ENCODE data around the gene MEX3D.

Gene MEX3D

DNA sequence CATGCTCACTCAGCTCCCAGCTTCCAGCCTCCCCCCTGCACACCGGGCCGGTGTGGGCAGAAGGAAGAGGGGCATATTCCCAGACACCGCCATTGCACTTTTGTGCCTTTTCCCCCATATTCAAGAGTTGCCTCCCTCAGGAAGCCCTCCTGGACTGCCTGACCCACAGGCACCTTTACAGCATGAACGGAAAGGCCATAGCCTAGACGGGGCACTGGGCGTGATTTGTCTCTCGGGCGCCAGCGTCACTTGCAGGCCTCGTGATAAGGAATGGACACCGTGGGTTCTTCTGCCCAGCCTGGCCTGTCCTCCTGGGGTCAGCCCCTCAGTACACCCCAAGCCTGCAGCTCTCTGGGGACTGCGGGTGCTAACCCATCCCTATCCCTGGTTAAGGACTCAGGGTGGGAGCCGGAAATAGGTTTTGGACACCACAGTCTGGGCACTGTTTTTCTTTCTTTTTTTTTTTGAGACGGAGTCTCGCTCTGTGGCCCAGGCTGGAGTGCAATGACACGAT lies 38.1 kb upstream of the MEX3D start:
- no peak for FAIRE-seq
- no peak for TF ChIP-seq POLR2A (IDR thresholded peaks at IDR 0.05; ENCODE audit: low read depth, low read length)
- no peak for DNase-seq (ENCODE audit: insufficient read length, low spot score)

DNA sequence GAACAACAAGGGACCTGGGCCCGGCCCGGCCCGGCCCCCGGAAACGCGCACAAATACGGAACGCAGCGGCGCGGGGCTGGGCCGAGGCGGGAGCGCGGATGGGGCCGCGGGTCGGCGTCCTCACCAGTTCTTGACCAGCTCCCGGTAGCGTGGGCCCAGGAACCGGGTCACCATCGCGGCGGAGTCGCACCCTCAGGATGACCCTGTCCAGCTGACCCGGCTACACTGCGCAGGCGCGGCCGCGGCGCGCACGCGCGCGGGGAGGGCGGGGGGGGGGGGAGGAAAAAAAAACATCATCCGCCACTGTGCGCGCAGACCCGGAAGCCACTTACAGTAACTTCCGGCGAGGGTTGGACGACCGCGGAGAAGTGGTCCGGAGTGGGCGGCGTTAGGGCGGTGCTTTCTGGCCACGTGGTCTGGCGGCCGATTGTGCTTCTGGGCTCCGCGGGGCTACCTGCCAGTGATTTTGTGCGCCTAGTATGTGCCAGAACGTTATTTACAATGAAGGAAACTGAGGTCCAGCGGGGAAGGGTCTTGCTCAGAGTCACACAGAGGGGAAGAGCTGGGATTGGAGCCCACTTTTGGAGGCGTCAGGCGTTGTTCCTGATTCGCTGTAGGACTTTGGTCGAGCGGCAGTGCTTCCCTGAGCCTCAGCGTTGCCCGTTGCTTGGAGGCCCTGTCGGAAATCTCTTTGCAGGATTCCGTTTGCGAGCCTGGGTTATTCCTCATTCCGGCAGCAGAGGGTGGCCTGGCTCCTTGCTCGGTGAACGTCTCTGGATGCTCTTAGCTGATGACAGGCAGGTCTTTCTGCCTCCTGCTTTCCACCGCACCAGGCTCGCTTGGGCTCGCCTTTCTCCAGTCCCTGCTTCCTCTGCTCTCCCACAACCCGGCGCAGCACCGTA lies 37.4 kb upstream of the MEX3D start, which contains the start of gene UQCR11:
Gene UQCR11, minus strand, starts transcription at position 227 of the 902 bp plus-strand sequence. Its CDS starts 53 bp downstream, at position 174.
- peak; percentile 67 for TF ChIP-seq POLR2A (IDR thresholded peaks at IDR 0.05; ENCODE audit: low read depth, low read length)
- DNase-seq (ENCODE audit: insufficient read length, low spot score), result peak; percentile 94
- peak; percentile 53 for FAIRE-seq

DNA sequence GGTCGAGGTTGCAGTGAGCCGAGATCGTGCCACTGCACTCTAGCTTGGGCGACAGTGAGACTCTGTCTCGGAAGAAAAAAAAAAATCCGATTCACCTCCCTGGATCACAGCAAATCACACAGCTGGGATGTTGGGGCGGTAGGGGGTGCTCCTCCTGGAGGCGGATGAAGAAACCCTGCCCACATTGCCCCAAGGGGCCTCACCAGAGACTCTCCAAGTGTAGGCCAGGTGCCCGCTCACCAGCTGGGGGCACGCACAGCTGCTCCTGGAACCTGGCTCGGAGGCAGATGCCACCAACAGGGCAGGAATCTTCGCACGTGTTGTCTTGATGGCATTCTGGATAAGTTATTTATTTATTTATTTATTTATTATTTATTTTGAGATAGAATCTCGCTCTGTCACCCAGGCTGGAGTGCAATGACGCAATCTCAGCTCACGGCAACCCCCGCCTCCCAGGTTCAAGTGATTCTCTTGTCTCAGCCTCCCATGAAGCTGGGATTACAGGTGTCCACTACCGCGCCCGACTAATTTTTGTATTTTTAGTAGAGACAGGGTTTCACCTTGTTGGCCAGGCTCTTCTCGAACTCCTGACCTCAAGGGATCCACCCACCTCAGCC lies 34.1 kb upstream of the MEX3D start:
- TF ChIP-seq POLR2A (IDR thresholded peaks at IDR 0.05; ENCODE audit: low read depth, low read length), result no peak
- DNase-seq (ENCODE audit: insufficient read length, low spot score) (no peak), FAIRE-seq (no peak)

DNA sequence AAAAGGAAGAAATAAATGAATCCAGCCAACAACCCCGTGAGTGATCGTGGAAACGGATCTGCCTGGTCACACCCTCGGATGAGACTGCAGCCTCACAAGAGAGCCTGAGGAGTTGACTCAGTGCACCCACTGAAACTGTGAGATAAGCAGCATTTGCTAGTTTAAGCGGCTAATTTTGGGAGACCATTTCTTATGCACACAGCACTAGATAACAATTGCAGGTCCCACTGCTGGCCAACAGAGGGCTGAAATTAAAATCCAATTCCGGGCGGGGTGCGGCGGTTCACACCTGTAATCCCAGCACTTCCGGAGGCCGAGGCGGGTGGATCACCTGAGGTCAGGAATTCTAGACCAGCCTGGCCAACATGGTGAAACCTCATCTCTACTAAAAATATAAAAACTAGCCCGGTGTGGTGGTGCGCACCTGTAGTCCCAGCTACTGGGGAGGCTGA lies 33.5 kb upstream of the MEX3D start:
- no peak for DNase-seq (ENCODE audit: insufficient read length, low spot score)
- no peak for FAIRE-seq

DNA sequence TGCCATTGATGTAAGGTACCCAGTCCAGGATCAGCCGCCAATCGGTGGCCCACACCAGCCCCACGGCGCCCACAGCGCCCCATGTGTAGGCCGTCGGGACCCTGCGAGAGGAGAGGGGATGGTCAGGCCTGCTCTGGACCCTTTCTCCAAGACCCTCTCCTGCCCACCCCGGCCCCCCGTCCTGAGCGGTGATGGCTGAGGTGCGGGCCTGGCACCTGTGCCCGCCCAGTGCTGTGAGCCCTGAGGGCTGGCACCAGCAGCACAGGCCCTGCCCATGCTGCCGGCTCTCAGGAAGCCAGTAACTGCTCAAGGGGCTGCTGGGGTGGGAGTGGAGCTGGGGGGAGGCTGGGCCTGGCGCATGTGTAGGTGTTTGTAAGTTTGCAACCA lies 31.3 kb upstream of the MEX3D start:
- FAIRE-seq (no peak), DNase-seq (ENCODE audit: insufficient read length, low spot score) (no peak)
- no peak for TF ChIP-seq POLR2A (IDR thresholded peaks at IDR 0.05; ENCODE audit: low read depth, low read length)

More for the DNA sequence above, 33.5 kb upstream of the MEX3D start:
- TF ChIP-seq POLR2A (IDR thresholded peaks at IDR 0.05; ENCODE audit: low read depth, low read length), result no peak

DNA sequence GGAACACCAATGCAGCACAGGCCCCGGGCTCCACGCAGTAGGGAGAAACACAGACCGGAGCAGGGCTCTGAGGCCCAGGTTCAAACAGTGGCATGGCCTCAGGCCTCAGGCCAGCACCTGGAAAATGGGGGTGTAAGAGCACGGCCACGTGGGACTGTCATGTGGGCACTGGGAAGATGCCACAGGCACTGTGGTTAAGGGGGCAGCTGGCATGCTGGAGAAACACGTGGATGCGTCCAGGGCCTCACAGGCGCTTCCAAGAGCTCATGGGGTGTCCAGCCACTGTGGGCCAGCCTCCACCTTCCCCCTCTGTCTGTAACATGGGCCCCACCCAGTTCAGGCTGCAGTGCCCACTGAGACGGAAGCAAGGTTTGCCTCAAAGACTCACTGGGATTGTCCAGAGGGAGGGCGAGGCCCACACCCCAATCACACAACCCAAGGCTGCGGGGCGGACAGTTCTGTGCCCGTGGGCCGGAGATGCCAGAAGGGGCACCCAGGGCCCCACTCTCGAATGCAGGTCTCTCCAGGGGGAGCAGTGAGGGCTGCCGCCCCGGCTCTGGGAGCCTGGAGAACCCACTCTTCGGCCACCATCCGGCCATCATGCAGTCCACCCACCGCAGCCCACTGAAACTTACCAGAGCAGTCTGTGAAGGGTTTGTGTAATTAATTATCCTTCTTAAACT lies 30.8 kb upstream of the MEX3D start:
- FAIRE-seq (no peak), DNase-seq (ENCODE audit: insufficient read length, low spot score) (no peak)
- no peak for TF ChIP-seq POLR2A (IDR thresholded peaks at IDR 0.05; ENCODE audit: low read depth, low read length)

DNA sequence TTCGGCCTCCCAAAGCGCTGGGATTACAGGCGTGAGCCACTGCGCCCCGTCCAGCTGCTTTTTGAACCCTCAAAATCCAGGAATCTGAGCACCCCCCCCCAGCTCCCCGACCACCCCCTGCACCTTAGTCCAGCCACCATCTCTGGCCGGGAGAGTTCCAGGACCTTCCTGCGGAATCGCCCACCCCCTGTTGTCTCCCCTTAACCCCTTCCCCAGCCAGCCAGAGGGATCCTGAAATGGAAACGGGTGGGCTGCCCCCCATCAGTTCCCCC lies 25.3 kb upstream of the MEX3D start:
- DNase-seq (ENCODE audit: insufficient read length, low spot score) (no peak), FAIRE-seq (no peak)
- no peak for TF ChIP-seq POLR2A (IDR thresholded peaks at IDR 0.05; ENCODE audit: low read depth, low read length)

DNA sequence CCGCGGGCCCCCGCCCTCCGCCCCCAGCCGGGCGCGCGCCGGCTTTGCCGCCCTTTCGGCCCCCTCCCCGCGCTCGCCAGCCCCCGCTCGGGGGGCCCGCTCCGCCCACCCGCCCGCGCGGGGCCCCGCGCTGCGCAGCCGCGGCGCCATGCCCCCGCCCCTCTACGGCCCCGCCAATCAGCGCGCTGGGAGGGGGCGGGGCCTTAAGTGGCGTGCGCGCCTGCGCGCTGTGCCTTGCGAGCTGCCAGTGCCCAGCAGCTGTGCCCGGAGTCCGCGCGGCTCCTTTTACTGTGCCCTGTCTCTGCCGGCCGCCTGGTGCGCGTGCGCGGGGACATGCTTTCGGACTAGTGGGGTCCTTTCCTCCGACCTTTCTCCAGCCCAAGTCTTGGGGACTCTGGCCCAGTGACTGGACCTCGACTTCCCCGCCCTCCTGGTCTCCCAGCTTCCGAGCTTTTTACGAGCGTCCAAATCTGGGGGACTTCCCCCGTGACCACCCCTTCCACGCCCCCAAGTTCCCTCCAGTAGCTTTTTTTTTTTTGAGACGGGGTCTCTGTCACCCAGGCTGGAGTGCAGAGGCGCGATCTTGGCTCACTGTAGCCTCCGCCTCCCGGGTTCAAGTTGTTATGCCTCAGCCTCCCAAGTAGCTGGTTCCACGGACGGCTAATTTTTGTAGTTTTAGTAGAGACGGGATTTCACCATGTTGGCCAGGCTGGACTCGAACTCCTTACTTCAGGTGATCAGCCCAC lies 24.8 kb upstream of the MEX3D start, which contains the start of gene MBD3:
Gene MBD3, minus strand, starts transcription at position 111 of the 746 bp plus-strand sequence. CDS start 234 bp downstream, outside the sequence.
- DNase-seq (ENCODE audit: insufficient read length, low spot score) (peak; percentile 98), FAIRE-seq (no peak)
- peak; percentile 59 for TF ChIP-seq POLR2A (IDR thresholded peaks at IDR 0.05; ENCODE audit: low read depth, low read length)

DNA sequence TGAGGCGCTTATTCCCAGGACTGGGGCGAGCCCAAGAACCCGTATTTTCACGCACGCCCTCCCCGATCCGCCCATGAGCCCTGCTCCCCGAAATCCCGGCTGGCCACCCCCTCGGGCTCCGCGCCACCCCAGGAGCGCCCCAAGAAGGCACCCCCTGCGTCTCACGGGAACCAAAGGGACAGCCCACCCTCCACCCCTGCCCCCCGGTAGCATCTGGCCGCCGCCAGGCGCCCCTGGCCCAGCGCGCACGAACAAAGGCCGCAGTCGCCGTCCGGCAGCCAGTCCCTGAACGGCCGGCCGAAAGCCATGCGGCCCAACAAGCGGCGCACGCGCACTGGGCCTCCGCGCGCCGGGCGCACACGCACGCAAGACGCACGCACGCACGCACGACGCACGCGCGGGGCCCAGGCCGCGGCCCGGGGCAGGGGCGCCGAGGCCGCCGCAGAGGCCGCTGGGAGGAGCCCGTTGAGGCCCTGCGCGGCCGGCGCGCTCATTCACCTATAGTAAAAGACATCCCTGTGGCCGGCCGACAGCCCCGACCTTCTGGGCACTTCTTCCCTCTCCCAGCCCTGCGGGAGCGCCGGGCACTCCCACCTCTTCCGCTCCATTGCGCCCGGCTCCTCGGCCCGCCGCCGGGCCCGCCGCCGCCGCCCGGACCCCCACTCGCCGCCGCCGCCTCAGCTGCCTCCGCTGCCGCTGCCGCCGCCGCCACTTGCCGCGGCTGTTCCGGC lies 24.1 kb upstream of the MEX3D start:
- TF ChIP-seq POLR2A (IDR thresholded peaks at IDR 0.05; ENCODE audit: low read depth, low read length), result peak; percentile 94
- FAIRE-seq (no peak), DNase-seq (ENCODE audit: insufficient read length, low spot score) (peak; percentile 91)

DNA sequence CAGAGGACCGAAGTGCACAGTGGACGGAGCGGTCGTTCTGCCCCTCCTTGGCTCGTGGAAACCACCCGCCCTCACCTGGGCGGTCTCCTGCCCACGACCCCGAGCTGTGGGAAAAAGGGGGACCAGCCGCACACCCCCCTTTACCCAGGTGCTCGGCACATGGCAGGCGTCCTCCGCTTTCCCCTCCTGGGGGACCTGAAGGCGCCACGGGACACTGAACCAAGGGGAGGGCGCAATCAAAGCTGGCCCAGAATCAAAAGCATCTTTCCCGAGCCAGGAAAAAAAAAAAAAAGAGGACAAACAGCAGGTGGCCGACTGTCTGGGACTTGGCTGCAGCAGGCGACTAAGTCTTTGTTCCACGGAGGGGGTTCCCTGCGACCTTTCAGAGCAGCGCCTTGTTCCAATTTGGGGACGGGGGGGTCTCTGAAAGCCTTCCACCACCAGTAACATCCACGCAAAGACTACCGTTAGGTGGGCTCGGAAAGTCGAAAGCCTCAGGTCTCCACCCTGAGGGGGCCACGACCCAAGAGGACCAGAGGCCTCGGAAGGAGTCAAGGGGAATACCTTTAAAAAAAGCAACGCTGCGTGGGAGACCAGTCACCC lies 23.4 kb upstream of the MEX3D start:
- DNase-seq (ENCODE audit: insufficient read length, low spot score) (no peak), FAIRE-seq (no peak)
- no peak for TF ChIP-seq POLR2A (IDR thresholded peaks at IDR 0.05; ENCODE audit: low read depth, low read length)

DNA sequence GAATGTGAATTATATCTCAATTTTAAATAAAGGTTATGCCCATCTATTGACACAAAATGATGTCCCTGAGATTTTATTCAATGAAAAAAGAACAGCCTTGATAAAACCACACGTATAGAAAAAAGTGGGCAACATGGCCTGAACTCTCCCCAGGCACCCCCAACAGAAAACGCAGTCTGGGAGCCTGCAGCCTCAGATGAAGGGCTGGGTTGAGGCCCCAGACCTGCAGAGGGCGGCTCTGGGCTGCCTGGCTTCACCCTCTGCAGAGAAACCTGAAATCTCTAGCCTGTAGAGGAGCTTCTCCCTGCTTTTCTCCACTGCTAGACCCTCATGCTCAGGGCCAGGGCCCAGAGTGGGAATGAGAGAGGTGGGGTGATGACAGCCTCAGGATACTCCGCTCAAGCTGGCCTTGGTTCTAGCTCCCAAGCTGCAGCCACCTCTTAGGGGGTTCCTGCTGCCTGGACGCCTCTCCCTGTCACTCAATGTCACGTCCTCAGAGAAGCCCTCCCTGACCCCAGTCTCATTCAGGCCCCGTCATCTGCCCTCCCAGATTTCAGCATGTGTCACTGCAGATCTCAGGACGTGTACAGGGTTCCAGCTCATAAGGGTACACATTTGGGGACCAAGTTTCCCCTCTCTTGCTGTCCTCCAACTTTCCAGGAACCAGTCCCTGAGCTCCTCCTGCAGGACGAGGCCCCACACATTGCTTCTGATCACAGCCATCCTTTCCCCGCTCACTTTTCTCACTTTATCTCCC lies 22.7 kb upstream of the MEX3D start:
- no peak for DNase-seq (ENCODE audit: insufficient read length, low spot score)
- 0 out of 2 replicates have a peak, but pooled peaks have one; percentile 4 for TF ChIP-seq POLR2A (IDR thresholded peaks at IDR 0.05; ENCODE audit: low read depth, low read length)
- FAIRE-seq, result no peak

DNA sequence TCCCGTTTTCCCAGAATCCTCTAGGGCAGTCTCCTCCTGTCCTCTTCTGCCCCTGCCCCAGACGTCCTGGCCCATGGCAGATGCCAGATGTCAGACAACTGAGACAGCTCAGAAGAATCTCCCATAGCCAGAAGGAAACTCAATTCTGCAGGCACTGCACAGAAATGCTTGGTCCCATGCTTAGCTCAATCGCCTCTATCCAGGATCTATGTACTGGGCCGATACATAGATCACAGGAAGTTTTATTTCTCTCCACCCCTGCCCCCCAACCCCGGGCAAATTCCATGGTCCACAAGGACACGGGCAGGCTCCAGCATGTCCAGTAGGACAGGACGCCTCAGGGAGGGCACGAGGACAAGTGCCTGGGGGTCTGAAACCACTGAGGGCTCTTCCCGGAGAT lies 19.7 kb upstream of the MEX3D start:
- DNase-seq (ENCODE audit: insufficient read length, low spot score) (no peak), FAIRE-seq (no peak)
- no peak for TF ChIP-seq POLR2A (IDR thresholded peaks at IDR 0.05; ENCODE audit: low read depth, low read length)
